Left kidney (tissue), 8 donors: ENCODE results near the gene KRTAP10-12. TPM values are rescaled to one million over a fixed set of nuclear protein-coding genes. Genes with fewer than 3 reads are reported as not detected.
"Not testable (repeated sequence)": the region's sequence is repeated elsewhere in the genome, so short reads cannot be mapped to it uniquely, and the experiment has no call there.

Source experiments
- DNase-seq: peaks from one replicate; pipeline ENCODE4 v3.0.0-alpha.2; 2013
- long read RNA-seq, 8 donors: transcript quantifications; one replicate each; lab custom pipeline, GENCODE V29; 2026
- polyA plus RNA-seq: library from polyadenylated mRNA; unstranded; fragments of 120-200 nt; gene quantifications from one replicate; pipeline ENCODE4 v1.2.1, GENCODE V29; 2013; ENCODE audit not compliant: insufficient read length

Gene KRTAP10-12, protein sequence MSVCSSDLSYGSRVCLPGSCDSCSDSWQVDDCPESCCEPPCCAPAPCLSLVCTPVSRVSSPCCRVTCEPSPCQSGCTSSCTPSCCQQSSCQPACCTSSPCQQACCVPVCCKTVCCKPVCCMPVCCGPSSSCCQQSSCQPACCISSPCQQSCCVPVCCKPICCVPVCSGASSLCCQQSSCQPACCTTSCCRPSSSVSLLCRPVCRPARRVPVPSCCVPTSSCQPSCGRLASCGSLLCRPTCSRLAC
- not detected for polyA plus RNA-seq
- long read RNA-seq, donor 1: 0 reads
- long read RNA-seq, donor 2: 0 reads
- long read RNA-seq, donor 3: 0 reads
- long read RNA-seq, donor 4: 0 reads
- long read RNA-seq, donor 5: 0 reads
- long read RNA-seq, donor 6: 0 reads
- long read RNA-seq, donor 7: 0 reads
- long read RNA-seq, donor 8: 0 reads

DNA sequence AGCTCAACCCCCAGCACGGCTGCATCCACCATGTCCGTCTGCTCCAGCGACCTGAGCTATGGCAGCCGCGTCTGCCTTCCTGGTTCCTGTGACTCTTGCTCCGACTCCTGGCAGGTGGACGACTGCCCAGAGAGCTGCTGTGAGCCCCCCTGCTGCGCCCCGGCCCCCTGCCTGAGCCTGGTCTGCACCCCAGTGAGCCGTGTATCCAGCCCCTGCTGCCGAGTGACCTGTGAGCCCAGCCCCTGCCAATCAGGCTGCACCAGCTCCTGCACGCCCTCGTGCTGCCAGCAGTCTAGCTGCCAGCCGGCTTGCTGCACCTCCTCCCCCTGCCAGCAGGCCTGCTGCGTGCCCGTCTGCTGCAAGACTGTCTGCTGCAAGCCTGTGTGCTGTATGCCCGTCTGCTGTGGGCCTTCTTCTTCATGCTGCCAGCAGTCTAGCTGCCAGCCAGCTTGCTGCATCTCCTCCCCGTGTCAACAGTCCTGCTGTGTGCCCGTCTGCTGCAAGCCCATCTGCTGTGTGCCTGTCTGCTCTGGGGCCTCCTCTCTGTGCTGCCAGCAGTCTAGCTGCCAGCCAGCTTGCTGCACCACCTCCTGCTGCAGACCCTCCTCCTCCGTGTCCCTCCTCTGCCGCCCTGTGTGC lies at the start of gene KRTAP10-12:
Gene KRTAP10-12, plus strand, starts transcription at position 1 of the 639 bp plus-strand sequence. Its CDS starts 30 bp downstream, at position 31.
- not testable (repeated sequence) for DNase-seq

DNA sequence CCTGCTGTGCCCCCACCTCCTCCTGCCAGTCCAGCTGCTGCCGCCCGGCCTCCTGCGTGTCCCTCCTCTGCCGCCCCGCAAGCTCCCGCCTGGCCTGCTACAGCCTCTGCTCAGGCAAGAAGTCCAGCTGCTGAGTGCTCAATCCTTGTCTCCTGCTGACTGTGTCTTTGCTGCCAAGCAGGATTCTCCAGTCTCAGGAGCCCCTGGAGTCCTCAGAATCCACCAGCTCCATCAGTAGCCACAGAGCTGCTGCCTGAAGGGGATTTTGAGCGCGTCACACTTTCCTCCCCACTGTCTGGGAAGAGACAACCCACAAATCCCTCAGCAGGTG lies 49.8 kb upstream of the KRTAP10-12 start:
- DNase-seq: no peak

DNA sequence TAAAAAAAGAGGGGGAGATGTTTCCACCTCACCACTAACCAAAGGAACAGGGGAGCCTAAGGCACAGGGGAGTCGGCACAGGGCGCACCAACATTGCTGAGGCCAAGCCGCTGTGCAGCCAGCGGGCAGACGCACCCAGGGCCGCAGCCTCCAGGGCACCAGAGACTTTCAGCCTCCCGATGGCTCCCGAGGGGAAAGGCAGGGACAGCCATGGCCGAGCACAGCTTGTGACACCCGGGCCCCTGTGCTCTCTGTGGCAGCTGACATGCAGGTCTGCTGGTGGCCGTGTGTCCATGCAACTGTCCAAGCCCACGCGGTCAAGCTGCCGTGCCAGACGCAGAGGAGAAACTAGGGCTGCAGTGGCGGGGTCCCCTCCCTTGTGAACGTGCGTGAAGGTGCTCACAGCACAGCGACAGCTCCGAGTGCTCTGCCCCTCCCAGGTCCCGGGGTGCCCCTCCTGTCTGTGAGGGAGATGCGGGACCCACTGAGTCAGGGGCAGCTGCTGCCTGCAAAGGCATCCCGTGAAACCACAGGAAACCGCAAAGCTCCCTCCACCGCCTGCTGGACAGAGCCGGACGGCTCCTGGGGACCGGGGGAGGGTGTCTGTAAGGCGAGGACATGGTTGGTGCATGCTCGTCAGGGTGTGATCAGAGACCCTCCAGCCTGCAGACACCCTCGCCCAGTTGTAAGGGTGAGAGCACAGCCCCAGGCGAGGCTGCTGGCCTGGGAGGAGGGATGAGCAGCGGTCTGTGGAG lies 48.2 kb upstream of the KRTAP10-12 start:
- DNase-seq: no peak

DNA sequence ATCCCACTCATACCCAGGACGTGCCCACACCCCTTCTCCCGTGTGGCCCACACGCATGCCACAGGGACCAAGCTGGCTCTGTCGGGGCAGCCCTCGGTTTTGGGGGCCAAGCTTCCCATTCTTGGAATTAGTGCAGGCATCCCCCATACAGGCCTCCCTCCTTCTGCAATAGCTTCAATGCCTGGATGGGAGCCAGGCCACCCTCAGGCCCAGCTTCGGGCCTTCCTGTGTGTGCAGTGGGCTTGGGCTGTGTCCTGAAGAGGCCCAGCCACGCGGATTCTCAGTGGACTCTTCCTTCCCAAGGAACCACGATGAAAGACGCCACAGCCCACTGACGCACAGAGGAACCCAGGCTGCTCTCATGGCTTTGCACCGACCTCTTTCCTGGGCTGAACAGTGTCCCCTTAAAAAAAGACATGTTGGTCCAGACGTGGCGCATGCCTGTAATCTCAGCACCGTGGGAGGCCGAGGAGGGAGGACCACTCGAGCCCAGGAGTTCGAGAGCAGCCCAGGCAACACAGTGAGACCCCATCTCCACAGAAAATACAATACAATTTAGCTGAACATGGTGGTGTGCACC lies 47.4 kb upstream of the KRTAP10-12 start:
- DNase-seq: no peak

DNA sequence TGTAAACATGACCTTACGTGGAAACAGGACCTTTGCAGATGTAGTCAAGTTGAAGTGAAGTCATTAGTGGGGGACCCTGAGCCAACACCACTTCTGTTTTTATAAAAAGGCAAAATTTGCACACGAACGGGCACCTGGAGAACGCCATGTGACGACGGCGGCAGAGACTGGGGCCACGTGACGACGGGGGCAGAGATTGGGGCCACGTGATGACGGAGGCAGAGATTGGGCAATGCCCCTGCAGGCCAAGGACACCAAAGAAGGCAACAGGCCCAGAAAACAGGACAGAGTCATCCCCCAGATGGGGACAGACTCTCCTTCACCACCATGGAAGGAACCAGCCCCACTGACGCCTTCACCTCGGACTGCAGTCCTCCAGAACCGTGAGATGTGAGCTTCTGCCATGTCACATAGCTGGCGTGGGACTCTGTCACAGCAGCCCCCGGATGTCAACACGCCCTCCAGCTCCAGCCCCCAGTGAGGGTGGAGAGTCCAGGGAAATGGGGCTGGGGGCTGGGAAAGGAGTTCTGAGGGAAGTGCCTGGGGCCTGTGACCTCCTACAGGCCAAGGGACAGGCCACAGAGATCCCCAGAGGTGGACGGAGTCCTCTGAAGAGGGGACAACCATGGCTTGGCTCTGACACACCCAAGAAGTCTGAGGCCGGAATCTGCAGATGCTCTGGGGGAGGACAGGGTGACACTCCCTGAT lies 46.6 kb upstream of the KRTAP10-12 start:
- DNase-seq: no peak

DNA sequence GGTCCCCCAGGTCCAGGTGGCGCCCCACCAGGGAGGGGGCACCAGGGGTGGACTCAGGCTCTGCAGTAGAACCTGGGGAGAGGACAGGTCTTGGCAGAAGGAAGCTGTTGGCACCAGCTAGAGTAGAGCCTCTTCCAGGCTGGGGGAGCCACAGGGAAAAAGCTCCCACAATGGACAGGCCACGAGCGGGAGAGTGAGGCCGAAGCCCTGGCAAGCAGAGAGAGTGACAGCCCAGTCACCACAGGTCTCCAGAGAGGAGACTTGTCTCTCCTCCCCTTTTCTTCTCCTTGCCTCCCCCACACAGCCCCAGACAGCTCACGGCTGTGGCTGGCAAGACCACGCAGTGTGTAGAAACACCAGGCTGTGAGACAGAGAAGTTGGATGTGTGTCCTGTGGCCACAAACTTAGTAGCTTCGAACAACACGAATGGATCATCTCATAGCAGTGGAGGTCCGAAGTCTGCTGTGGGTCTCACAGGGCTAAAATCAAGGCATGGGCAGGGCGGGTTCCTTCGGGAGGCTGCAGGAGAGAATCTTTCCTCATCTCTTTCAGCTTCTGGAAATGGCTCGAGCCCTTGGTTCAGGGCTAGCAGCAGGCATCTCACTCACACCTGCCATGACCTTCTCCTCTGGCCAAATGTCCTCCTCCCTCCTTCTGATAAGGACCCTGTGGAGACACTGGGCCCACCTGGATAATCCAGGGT lies 45.8 kb upstream of the KRTAP10-12 start:
- no peak for DNase-seq

DNA sequence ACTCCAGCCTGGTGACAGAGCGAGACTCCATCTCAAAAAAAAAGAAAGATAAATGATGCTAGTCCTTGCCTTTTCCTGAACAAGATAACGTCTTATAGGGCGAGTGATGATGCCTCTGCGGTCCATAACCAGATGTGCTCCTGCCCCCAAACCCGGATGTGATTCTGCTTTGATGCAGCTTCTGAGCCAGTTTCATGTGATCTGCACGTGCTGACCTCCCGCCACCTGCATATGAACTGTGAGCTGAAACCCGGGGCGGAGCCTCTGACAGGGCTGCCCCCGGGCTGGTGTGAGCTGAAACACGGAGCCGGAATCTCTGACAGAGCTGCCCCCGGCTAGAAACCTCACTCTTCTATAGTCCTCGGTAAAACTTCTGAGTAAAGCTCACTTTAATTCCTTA lies 43.8 kb upstream of the KRTAP10-12 start:
- no peak for DNase-seq

DNA sequence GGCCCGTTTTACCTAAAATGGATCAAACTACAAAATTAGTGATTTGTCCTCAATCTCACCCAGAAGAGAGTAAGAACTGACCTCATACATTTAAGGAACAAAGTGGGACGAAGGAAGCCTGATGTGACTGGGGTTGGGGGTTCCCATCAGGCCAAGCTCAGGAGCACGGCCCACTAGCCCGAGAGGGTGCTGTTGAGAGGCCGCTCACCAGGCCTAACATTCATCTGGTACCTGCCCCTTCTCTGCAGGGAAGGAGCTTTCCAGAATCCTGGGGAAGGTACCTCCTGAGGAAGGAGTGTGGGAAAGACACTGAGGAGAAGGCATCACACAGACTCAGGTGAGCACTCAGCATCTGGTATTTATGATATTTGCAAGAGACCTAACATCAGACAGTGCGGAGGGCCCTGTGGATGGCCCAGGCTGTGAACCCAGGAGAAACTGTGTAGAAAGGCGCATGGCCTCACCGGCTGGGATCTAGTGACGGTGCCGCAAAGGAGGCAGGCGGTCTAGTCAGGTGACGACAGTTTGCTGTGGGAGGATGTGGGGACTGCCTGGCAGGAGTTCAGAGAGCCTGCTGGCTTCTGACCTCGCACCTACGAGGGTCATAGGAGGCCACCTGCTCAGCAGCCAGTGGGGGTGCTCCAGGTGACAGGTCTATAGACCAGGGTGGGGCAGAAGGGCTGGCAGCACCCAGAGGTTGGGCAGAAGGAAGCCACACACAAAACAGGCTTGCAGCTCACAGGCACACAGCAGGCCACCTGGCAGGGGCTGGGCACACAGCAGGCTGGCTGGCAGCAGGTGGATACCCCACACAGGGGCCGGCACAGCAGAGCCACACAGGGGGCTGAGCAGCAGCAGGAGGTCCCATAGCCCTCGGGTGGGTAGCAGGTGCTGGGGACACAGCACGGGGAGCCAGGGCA lies 43.1 kb upstream of the KRTAP10-12 start:
- DNase-seq: no peak

DNA sequence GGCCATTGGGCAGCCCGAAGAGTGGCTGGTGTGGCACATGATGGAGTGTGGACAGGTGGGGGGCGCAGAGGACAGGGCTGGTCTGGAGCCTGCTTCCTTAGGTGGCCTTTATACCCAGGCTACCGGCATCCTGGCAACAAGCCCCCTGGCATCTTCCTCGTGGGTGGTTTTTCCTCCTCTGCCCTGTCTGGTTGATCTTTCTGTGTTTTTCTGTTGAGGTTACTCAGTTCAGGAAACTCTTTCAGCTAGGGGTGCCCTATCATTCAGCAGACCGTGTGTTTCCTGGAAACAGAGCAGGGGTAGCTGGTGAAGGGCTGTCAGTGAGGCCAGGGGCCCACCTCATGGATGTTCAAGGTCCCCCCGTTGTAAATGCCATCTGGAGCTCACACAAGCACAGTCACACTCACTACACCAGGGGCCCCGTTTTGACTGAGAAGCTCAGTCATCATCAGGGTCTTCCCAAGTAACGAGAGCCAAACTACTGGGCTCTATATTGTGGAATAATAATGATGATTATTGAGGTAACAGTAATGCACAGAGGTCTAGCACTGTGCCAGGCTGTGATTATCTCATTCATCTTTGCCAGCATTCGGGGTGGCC lies 42.3 kb upstream of the KRTAP10-12 start, which contains the start of gene KRTAP12-4:
Gene KRTAP12-4, minus strand, starts transcription at position 84 of the 600 bp plus-strand sequence. Its CDS starts 45 bp downstream, at position 39.
- no peak for DNase-seq

DNA sequence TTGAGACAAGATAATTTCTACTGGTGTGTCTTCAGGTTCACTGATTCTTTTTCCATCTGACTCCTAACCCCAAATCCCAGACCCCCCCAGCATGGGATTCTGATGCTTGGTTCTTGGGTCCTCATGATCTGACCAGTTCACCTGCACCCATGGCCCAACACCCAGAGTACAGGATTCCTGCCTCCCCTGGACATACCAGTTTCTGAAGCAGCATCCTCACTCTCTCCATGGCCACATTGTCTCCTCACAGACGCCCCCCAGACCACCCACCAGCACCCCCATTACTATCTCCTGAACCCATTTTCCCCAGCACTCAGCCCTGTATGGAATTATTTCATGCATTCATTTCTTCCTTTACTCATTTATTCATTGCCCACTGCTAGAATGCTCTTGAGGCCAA lies 40.1 kb upstream of the KRTAP10-12 start:
- DNase-seq: no peak

DNA sequence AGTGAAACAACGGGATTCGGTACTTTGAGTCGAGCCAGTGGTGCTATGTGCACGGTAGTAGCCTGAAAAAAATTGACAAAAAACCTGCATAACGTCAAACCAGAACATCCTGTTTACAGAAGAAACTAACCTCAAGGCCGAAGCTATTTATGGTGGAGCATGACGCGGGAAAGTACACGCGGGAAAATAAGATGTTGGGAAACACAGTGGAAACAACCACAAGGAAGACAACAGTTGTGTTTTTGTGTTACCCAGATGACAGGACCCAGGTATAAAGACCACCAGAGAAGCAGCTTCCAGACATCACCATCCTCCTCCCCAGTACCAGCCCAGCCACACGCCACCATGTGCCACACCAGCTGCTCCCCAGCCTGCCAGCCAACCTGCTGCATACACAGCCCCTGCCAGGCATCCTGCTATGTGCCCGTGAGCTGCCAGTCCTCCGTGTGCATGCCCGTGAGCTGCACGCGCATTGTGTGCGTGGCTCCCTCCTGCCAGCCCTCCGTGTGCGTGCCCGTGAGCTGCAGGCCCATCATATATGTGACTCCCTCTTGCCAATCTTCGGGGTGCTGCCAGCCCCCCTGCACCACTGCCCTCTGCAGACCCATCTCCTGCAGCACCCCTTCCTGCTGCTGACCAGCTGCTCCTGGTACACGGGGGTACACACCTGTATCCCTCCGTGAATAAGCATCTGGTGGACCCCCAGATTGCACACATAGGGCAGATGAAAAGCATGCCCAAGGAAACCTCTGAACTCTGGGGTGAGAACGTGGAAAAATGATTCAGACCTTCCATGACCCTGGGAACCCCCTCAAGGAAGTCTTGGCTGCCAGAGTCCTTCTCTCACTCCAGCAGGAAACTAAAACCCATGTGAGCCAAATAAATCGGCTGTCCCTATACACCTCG lies 39.1 kb upstream of the KRTAP10-12 start, which contains the start of gene KRTAP12-3:
Gene KRTAP12-3, plus strand, starts transcription at position 298 of the 906 bp plus-strand sequence. Its CDS starts 48 bp downstream, at position 346.
- DNase-seq: no peak

DNA sequence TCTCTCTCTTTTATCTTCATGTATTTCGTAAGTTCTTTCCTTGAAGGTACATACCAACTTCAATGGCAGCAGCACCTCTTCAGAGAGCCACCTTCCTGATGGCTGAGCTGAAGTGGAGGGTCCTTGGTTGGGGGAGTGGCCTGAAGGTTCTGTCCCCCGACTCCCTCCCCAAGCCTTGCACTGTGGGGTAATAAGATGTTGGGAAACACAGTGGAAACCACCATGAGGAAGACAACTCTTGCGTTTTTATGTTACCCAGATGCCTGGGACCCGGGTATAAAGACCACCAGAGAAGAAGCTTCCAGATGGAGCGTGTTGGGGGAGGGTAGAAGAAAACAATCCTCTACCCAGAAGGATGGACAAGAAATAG lies 38.4 kb upstream of the KRTAP10-12 start:
- DNase-seq: no peak

DNA sequence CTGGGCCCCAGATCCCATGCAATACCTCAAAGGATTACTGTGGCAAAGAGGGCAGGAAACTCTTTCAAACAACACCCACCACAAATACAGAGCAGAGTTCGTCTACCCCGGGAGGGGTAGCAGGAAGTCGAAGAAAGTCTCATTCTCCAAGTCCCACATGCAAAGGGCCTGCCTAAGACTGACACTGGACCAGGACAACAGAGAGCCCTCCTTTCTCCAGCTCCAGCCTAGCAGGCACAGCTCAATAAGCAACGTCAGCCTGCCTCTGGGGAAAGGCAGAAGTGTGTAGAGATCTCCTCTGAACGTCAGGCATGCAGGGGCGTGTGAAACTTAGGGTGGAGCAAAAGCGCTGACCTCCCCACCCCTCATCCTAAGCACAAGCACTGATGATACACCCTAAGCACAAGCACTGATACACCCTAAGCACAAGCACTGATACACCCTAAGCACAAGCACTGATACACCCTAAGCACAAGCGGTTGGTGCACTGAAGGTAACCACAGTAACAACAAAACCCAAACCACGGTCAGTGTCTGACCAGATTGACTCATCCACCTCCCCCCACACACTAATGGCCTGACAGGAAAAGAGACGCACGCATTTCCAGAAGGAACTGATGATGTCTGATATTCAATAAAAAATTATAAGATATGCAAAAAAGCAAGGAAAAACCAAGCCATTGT lies 37.9 kb upstream of the KRTAP10-12 start:
- DNase-seq: no peak

DNA sequence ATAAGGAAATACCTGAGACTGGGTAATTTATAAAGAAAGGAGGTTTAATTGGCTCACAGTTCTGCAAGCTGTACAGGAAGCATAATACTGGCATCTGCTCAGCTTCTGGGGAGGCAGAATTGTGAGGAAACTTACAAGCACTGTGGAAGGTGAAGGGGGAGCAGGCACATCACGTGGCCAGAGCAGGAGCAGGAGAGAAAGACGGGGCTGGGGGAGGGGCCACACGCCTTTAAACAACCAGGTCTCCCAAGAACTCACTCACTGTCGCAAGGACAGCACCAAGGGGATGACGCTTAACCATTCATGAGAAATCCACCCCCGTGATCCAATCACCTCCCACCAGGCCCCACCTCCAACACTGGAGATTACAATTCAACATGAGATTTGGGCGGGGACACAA lies 35.4 kb upstream of the KRTAP10-12 start:
- not testable (repeated sequence) for DNase-seq

DNA sequence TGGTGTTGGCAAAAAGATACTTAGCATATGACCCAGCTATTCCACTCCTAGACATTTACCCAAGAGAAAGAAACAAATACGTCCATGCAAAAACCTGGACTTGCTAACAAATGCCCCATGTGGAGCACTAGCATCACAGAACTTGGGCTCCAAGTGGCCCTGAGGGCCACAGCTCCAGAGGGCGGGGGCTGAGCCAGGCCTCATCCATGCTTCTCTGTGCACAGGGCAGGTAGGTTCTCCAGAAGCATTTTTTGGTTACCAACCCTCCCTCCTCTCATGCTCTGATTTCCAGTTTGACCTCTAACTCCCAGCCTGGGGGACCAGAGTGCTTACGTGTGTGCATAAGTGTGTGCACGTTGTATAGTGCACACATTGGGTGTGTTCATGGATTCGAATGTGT lies 32.3 kb upstream of the KRTAP10-12 start:
- DNase-seq: no peak

DNA sequence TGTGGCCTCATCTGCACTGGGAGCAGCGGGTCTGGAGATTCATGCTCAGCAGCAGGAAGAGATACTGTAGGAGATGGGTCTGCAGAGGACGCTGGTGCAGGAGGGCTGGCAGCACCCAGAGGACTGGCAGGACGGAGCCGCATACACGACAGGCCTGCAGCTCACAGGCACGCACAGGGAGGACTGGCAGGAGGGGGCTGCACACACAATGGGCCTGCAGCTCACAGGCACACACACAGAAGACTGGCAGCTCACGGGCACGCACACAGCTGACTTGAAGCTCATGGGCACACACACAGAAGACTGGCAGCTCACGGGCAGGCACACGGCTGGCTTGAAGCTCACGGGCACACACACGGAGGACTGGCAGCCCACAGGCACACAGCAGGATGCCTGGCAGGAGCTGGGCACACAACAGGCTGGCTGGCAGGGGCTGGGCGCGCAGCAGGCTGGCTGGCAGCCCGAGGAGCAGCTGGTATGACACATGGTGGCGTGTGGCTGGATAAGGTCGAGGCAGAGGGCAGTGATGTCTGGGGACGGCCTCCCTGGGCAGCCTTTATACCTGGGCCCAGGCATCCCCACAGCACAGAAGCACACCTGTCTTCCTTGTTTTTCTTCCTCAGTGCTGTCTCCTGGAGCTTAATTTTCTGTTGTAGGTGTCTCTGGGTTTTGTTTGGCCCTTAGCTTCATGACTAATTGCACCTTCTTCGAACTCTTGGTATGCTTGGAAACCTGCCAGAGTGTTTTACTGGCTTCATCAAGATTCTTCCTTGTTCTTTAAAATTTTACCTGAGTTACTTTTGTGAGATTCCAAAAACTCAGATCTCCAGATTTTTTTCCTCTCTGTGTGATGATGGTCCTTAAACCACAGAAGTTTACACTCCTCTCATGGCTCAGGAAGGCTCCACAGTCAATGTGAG lies 30.3 kb upstream of the KRTAP10-12 start, which contains the start of gene KRTAP12-2:
Gene KRTAP12-2, minus strand, starts transcription at position 527 of the 920 bp plus-strand sequence. Its CDS starts 41 bp downstream, at position 486.
- no peak for DNase-seq
